PC-9 (cell line): Measurements from ENCODE around the gene MED27.

Source experiments
- EZH2 ChIP-seq: fragments of 200-600 bp; sonication (generic); IDR thresholded peaks from 2 replicates; pipeline ENCODE4 v1.8.0; 2017; ENCODE audit warnings: antibody characterized with exemption, low read depth
- TF ChIP-seq, protein P1 (sequence below): fragments of 200-600 bp; sonication (generic); conservative IDR thresholded peaks from 2 replicates; pipeline ENCODE4 v1.6.1; 2017; ENCODE audit warnings: mixed run types, antibody characterized with exemption, mild to moderate bottlenecking, moderate library complexity

DNA sequence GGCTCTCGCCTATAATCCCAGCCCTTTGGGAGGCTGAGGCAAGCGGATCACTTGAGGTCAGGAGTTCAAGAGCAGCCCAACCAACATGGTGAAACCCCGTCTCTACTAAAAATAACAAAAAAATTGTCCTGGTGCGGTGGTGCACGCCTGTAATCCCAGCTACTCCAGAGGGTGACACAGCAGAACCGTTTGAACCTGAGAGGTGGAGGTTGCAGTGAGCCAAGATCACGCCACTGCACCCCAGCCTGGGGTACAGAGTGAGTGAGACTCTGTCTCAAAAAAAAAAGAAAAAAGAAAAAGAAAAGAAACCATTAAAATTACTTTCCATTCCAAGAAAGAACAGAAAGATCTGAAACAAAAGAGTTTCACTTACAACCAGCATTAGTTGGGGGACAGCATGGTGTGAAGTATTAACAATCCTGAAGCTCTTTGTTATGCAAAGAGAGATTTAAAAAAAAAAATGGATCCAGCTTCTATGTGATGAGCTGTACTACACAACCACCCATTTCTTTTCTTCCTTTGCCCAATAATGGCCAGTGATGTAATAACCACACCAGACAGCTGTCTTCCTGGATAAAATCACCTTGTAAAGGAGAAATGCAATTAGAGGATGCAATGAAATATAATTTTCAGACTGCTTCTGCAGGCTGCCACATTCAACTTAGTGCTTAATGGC lies 76.9 kb downstream of the MED27 start:
- TF ChIP-seq, protein P1, sequence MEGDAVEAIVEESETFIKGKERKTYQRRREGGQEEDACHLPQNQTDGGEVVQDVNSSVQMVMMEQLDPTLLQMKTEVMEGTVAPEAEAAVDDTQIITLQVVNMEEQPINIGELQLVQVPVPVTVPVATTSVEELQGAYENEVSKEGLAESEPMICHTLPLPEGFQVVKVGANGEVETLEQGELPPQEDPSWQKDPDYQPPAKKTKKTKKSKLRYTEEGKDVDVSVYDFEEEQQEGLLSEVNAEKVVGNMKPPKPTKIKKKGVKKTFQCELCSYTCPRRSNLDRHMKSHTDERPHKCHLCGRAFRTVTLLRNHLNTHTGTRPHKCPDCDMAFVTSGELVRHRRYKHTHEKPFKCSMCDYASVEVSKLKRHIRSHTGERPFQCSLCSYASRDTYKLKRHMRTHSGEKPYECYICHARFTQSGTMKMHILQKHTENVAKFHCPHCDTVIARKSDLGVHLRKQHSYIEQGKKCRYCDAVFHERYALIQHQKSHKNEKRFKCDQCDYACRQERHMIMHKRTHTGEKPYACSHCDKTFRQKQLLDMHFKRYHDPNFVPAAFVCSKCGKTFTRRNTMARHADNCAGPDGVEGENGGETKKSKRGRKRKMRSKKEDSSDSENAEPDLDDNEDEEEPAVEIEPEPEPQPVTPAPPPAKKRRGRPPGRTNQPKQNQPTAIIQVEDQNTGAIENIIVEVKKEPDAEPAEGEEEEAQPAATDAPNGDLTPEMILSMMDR = no peak
- TF ChIP-seq EZH2 = no peak
